GM19324 (cell line): ENCODE results near the gene KCTD10.
"Not testable (repeated sequence)": the region's sequence is repeated elsewhere in the genome, so short reads cannot be mapped to it uniquely, and the experiment has no call there.

Experiments used
- ATAC-seq: cut with Tn5 transposase; IDR thresholded peaks from one replicate; pipeline ENCODE4 v1.9.1; 2021; ENCODE audit warnings: mild to moderate bottlenecking, moderate library complexity; ENCODE audit not compliant: unreplicated experiment, low FRiP score

KCTD10 gene

GRCh38 chr12:109450980-109451379 is 26.1 kb downstream of the KCTD10 start:
- no peak for ATAC-seq

- no peak for ATAC-seq
Measured at GRCh38 chr12:109449845-109450532, 27.1 kb downstream of the KCTD10 start.

- no peak for ATAC-seq
Measured at GRCh38 chr12:109448707-109449390, 28.3 kb downstream of the KCTD10 start.

GRCh38 chr12:109448272-109448671 is 28.8 kb downstream of the KCTD10 start:
- no peak for ATAC-seq

- no peak for ATAC-seq
Measured at GRCh38 chr12:109447482-109447881, 29.6 kb downstream of the KCTD10 start.

- no peak for ATAC-seq
Measured at GRCh38 chr12:109446869-109447268, 30.2 kb downstream of the KCTD10 start.

- ATAC-seq = no peak
Measured at GRCh38 chr12:109445191-109445609, 31.9 kb downstream of the KCTD10 start.

GRCh38 chr12:109444259-109444658 is 32.8 kb downstream of the KCTD10 start:
- ATAC-seq = no peak

GRCh38 chr12:109443794-109444193 is 33.3 kb downstream of the KCTD10 start:
- ATAC-seq = no peak

- ATAC-seq = no peak
Measured at GRCh38 chr12:109440851-109441490, 36.1 kb downstream of the KCTD10 start.

GRCh38 chr12:109439951-109440350 is 37.1 kb downstream of the KCTD10 start:
- not testable (repeated sequence) for ATAC-seq

GRCh38 chr12:109439181-109439580 is 37.9 kb downstream of the KCTD10 start:
- ATAC-seq = no peak

- no peak for ATAC-seq
Measured at GRCh38 chr12:109436188-109436560, 40.9 kb downstream of the KCTD10 start.

GRCh38 chr12:109435428-109436187 is 41.5 kb downstream of the KCTD10 start:
- no peak for ATAC-seq

GRCh38 chr12:109434582-109434981 is 42.5 kb downstream of the KCTD10 start:
- no peak for ATAC-seq

- ATAC-seq = no peak
Measured at GRCh38 chr12:109433618-109434017, 43.5 kb downstream of the KCTD10 start.

GRCh38 chr12:109432842-109433304 is 44.2 kb downstream of the KCTD10 start:
- ATAC-seq = no peak

GRCh38 chr12:109432431-109432830 is 44.7 kb downstream of the KCTD10 start:
- ATAC-seq = no peak

- no peak for ATAC-seq
Measured at GRCh38 chr12:109430244-109430643, 46.9 kb downstream of the KCTD10 start.

- ATAC-seq = not testable (repeated sequence)
Measured at GRCh38 chr12:109428804-109429203, 48.3 kb downstream of the KCTD10 start.
